ENCODE results near the gene TUBA3E. TPM values are rescaled to one million over a fixed set of nuclear protein-coding genes. Genes with fewer than 3 reads are reported as not detected.
"Not testable (repeated sequence)": the region's sequence is repeated elsewhere in the genome, so short reads cannot be mapped to it uniquely, and the experiment has no call there.

Gene TUBA3E
- total RNA-seq, 1 donor from 2014 or later = 47.1 TPM

GRCh38 chr2:130231656-130232055, 33.4 kb upstream of the TUBA3E start:
- no peak for TF ChIP-seq CTCF (IDR thresholded peaks at IDR 0.05; ENCODE audit: borderline replicate concordance)
- Histone ChIP-seq H3K27me3 (ENCODE audit: low read depth) (peaks cover 43% of the 10 kb centered on the region), H3K9me3 (replicated peaks) (no peaks in the 10 kb centered on the region), H3K4me3 (no peak overlapping the region), H3K4me1 (no peaks in the 10 kb centered on the region), H3K36me3 (no peaks in the 10 kb centered on the region), H3K27ac (replicated peaks) (no peak overlapping the region)
- DNase-seq = no peak
- intact Hi-C loops (cut with micrococcal nuclease) = no loop called here

- not testable (repeated sequence) for H3K9me3 ChIP-seq (replicated peaks)
Observed at GRCh38 chr2:130230907-130231306, 32.7 kb upstream of the TUBA3E start.

GRCh38 chr2:130230376-130230775, 32.1 kb upstream of the TUBA3E start:
- H3K4me3 ChIP-seq; intact Hi-C loops (cut with micrococcal nuclease); H3K36me3 ChIP-seq; H3K4me1 ChIP-seq; H3K27ac ChIP-seq (replicated peaks); DNase-seq; H3K9me3 ChIP-seq (replicated peaks): not testable (repeated sequence)
- peaks cover 41% of the 10 kb centered on the region for H3K27me3 ChIP-seq (ENCODE audit: low read depth)

More at GRCh38 chr2:130230907-130231306, 32.7 kb upstream of the TUBA3E start:
- intact Hi-C loops (cut with micrococcal nuclease); H3K4me1 ChIP-seq; H3K27ac ChIP-seq (replicated peaks); H3K36me3 ChIP-seq; DNase-seq; H3K4me3 ChIP-seq: not testable (repeated sequence)
- peaks cover 43% of the 10 kb centered on the region for H3K27me3 ChIP-seq (ENCODE audit: low read depth)

GRCh38 chr2:130229161-130229510, 30.9 kb upstream of the TUBA3E start:
- DNase-seq; H3K4me1 ChIP-seq; H3K27ac ChIP-seq (replicated peaks); H3K36me3 ChIP-seq; intact Hi-C loops (cut with micrococcal nuclease); H3K9me3 ChIP-seq (replicated peaks): not testable (repeated sequence)
- H3K27me3 ChIP-seq (ENCODE audit: low read depth) = peaks cover 30% of the 10 kb centered on the region
- peak overlapping the region; percentile 54 for H3K4me3 ChIP-seq

- DNase-seq; H3K36me3 ChIP-seq; H3K4me1 ChIP-seq; H3K9me3 ChIP-seq (replicated peaks); H3K27ac ChIP-seq (replicated peaks); intact Hi-C loops (cut with micrococcal nuclease): not testable (repeated sequence)
- peaks cover 33% of the 10 kb centered on the region for H3K27me3 ChIP-seq (ENCODE audit: low read depth)
- H3K4me3 ChIP-seq = peak overlapping the region; percentile 54
Observed at GRCh38 chr2:130228467-130229160, 30.4 kb upstream of the TUBA3E start.

GRCh38 chr2:130228005-130228404, 29.8 kb upstream of the TUBA3E start:
- H3K36me3 ChIP-seq; DNase-seq; H3K4me3 ChIP-seq; H3K9me3 ChIP-seq (replicated peaks); H3K4me1 ChIP-seq; intact Hi-C loops (cut with micrococcal nuclease); H3K27ac ChIP-seq (replicated peaks): not testable (repeated sequence)
- H3K27me3 ChIP-seq (ENCODE audit: low read depth) = peaks cover 33% of the 10 kb centered on the region

- intact Hi-C loops (cut with micrococcal nuclease); H3K36me3 ChIP-seq; DNase-seq; H3K9me3 ChIP-seq (replicated peaks); H3K4me1 ChIP-seq; H3K4me3 ChIP-seq; H3K27ac ChIP-seq (replicated peaks): not testable (repeated sequence)
- H3K27me3 ChIP-seq (ENCODE audit: low read depth) = peaks cover 16% of the 10 kb centered on the region
Observed at GRCh38 chr2:130222523-130222922, 24.3 kb upstream of the TUBA3E start.

- H3K4me3 ChIP-seq; H3K4me1 ChIP-seq; intact Hi-C loops (cut with micrococcal nuclease); H3K36me3 ChIP-seq; H3K9me3 ChIP-seq (replicated peaks); H3K27ac ChIP-seq (replicated peaks); DNase-seq: not testable (repeated sequence)
- peaks cover 19% of the 10 kb centered on the region for H3K27me3 ChIP-seq (ENCODE audit: low read depth)
Observed at GRCh38 chr2:130220505-130220904, 22.3 kb upstream of the TUBA3E start.

GRCh38 chr2:130219147-130219546, 20.9 kb upstream of the TUBA3E start:
- DNase-seq; H3K36me3 ChIP-seq; H3K9me3 ChIP-seq (replicated peaks); intact Hi-C loops (cut with micrococcal nuclease); H3K27ac ChIP-seq (replicated peaks); H3K4me3 ChIP-seq; H3K4me1 ChIP-seq: not testable (repeated sequence)
- H3K27me3 ChIP-seq (ENCODE audit: low read depth) = peaks cover 26% of the 10 kb centered on the region

GRCh38 chr2:130207051-130207450, 8.8 kb upstream of the TUBA3E start:
- H3K4me1 ChIP-seq; H3K27me3 ChIP-seq (ENCODE audit: low read depth); H3K27ac ChIP-seq (replicated peaks); DNase-seq; H3K4me3 ChIP-seq; H3K36me3 ChIP-seq; H3K9me3 ChIP-seq (replicated peaks); intact Hi-C loops (cut with micrococcal nuclease): not testable (repeated sequence)

- DNase-seq; intact Hi-C loops (cut with micrococcal nuclease): not testable (repeated sequence)
Observed at GRCh38 chr2:130203150-130203549, 4.9 kb upstream of the TUBA3E start.

GRCh38 chr2:130202518-130202917, 4.3 kb upstream of the TUBA3E start:
- H3K36me3 ChIP-seq; H3K4me3 ChIP-seq; H3K9me3 ChIP-seq (replicated peaks); H3K27me3 ChIP-seq (ENCODE audit: low read depth); intact Hi-C loops (cut with micrococcal nuclease); H3K4me1 ChIP-seq: not testable (repeated sequence)
- H3K27ac ChIP-seq (replicated peaks) = peak overlapping the region; percentile 52
- DNase-seq = peak; percentile 64

More at GRCh38 chr2:130203150-130203549, 4.9 kb upstream of the TUBA3E start:
- not testable (repeated sequence) for H3K4me3 ChIP-seq; H3K4me1 ChIP-seq; H3K27me3 ChIP-seq (ENCODE audit: low read depth); H3K36me3 ChIP-seq; H3K9me3 ChIP-seq (replicated peaks)
- peak overlapping the region; percentile 52 for H3K27ac ChIP-seq (replicated peaks)

GRCh38 chr2:130196052-130196451, 2.2 kb downstream of the TUBA3E start:
- Histone ChIP-seq H3K4me3 (peak overlapping the region; percentile 40), H3K27ac (replicated peaks) (peak overlapping the region; percentile 93)
- H3K27me3 ChIP-seq (ENCODE audit: low read depth); intact Hi-C loops (cut with micrococcal nuclease); H3K36me3 ChIP-seq; H3K9me3 ChIP-seq (replicated peaks); H3K4me1 ChIP-seq: not testable (repeated sequence)
- DNase-seq = peak; percentile 30

Data from left ventricle myocardium inferior (tissue), 1 donor.